ENCODE results near the gene ACD.
"Not testable (repeated sequence)": the region's sequence is repeated elsewhere in the genome, so short reads cannot be mapped to it uniquely, and the experiment has no call there.

ACD gene

DNA sequence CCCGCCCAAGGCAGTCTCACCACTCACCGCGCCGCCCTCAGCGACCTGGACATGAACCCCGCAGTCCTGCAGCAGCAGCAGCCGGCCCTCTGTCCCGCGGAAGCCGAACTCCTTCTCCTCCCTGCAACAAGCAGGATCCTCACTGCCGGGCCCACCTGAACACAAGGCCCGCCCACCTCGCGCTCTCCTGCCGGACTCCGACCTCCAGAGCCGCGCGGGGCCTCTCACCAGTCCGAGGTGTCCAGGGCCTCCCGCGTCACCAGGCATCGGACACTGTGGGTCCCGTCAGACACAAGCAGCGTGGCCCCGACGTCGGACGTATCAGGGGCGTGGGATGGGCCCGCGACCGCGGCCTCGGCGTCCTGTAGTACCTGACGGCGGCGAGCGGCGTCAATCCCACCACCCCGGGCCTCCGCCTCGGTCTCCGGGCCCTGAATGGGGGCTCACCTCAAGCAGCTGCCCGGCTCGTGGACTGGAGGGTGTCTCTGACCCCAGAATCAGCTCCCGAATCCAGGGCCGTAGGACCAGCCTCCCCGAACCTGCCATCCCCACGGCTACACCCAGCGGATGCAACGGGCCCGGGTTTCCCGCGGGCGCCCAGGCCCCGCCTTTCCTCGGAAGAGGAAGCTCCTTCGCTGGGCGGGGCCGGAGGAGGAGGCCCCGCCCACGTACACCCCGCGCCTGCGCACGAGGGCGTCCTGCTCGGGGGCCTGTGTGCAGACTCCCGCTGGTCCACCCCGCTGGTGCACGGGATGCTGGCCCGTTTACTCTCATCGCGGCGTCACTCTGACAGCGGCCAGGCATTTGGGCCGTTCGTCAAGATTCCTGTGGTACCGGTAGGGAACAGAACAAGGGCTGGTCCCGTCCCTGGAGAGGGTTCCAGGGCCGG, at the start of gene ACD:
Gene ACD, minus strand, starts transcription at position 586 of the 889 bp plus-strand sequence. Its CDS starts 40 bp downstream, at position 546.
- DNase-seq: peak; percentile 92

DNA sequence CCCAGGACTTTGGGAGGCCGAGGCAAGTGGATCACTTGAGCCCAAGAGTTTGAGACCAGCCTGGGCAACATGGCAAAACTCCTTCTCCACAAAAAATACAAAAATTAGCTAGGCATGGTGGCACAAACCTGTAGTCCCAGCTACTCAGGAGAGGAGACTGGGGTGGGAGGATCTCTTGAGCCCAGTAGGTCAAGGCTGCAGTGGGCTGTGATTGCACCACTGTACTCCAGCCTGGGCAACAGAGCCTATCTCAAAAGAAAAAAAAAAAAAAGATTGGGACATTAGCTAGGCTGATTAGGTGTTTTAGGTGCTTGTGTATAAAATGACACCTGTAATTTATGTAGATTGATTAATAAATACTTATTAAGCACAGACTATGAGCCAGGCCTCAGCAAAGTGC, 49.0 kb upstream of the ACD start:
- DNase-seq: no peak

DNA sequence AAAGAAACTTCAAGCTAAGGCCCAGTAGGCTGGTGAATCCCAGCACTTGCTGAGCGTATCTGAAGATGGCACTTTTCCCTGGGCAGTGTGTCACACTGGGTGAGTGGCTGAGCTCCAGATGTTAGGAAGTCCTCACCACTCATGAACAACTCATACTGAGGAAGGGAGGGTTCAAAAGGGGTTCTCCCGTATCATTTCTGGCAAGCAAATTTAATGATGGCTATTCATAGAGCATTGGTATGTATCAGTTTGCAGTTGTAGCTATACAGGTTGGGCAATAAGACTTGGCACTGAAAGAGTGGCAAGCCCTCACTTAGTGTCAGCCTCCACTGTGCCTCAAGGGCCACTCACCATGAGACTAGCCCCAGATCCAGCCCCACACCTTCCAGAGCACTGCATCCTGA, 48.3 kb upstream of the ACD start:
- DNase-seq: no peak

DNA sequence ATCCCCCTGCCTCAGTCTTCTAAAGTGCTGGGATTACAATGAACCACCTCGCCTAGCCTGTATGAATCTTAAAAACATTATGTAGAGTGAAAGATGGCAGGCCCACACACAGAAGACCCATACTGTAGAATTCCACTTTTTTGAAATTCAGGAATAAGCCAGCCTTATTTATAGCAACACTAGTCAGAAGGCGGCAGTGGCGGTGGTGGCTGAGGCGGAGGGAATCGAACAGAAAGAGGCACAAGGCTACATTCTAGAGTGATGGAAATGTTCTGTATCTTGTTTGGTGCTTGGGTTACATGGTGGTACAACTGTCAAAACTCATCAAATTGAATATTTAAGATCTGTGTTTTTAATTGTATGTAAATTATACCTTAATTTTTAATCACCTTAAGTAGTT, 47.7 kb upstream of the ACD start:
- DNase-seq: no peak

DNA sequence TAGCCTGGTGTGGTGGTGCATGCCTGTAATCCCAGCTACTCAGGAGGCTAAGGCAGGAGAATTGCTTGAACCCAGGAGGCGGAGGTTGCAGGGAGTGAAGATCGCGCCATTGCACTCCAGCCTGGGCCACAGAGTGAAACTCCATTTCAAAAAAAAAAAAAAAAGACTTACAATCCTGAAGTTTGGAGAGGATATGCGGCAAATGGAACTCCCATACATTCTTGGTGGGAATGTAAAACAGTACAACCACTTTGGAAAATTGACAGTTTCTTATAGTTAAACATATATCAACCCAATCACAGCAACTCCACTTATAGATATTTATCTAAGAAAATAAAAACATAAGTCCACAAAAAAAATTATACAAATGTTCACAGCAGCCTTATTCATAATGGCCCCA, 47.1 kb upstream of the ACD start:
- no peak for DNase-seq

DNA sequence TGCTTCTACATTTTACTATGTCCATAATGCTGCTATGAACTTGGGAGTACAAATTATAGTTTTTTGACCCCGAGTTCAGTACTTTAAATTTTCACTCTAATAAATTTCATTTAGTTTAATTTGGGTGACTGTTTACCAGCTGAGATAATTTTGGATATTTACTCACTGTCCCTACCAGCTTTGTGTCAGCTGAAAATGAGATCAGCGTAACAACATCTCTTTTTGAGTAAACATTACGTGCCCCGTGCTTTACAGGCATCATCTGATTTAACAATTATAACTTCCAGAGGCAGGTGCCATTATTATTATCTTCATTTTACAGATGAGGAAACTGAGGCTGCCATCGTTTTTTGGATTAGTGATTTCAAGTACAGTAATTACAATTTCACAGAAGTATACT, 44.0 kb upstream of the ACD start:
- DNase-seq: no peak

DNA sequence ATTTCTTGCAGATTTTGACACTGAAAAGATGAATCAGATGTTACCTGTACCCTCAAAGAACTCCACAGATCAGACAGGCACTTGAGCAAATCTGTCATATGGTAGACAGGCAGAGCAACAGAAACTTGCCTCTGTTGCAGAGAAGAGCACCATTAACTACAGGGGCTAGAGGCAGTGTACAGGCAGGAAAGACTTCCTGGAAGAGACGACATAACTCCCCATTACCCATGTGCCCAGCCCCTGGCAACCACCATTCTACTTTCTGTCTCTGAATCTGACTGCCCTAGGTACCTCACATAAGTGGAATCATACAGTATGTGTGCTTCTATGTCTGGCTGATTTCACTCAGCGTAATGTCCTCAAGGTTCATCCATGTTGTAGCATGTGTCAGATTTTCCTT, 43.6 kb upstream of the ACD start:
- DNase-seq: peak in 1 of 2 experiments; percentile 10

DNA sequence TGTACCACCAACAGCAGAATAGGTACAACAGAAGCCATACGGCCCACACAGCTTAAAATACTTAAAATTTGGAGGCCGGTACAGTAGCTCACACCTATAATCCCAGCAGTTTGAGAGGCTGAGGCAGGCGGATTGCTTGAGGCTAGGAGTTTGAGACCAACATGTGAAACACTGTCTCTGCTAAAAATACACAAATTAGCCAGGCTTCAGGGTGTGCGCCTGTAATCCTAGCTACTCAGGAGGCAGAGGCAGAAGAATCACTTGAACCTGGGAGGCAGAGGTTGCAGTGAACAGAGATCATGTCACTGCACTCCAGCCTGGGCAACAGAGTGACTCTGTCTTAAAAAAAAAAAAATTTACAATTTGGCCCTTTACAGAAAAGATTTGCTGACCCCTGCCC, 42.1 kb upstream of the ACD start:
- no peak for DNase-seq

DNA sequence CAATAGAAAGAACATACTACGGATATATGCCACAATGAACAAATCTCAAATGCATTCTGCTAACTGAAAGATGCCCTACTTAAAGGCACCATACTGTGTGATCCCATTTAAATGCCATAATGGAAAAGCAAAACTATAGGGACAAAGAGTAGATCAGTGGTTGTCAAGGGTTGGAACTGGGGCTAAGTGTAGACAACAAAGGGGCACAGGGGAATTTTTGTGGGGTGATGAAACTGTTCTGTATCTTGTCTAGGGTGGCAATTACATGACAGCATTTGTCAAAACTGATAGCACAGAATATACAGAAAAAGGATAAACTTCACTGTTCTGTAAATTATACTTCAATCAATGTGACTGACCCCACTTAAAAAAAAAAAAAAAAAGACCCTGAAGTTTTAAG, 41.4 kb upstream of the ACD start:
- DNase-seq: no peak

DNA sequence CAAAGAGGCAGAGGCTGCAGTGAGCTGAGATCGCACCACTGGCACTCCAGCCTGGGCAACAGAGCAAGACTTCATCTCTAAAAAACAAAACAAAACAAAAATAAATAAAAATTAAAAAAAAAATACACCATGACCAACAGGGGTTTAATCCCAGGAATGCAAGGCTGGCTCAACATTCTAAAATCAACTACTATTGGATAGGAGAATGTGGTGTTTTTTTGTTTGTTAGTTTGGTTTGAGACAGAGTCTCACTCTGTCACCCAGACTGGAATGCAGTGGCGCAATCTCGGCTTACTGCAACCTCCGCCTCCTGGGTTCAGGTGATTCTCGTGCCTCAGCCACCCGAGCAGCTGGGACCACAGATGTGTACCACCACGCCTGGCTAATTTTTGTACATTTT, 39.2 kb upstream of the ACD start:
- no peak for DNase-seq

DNA sequence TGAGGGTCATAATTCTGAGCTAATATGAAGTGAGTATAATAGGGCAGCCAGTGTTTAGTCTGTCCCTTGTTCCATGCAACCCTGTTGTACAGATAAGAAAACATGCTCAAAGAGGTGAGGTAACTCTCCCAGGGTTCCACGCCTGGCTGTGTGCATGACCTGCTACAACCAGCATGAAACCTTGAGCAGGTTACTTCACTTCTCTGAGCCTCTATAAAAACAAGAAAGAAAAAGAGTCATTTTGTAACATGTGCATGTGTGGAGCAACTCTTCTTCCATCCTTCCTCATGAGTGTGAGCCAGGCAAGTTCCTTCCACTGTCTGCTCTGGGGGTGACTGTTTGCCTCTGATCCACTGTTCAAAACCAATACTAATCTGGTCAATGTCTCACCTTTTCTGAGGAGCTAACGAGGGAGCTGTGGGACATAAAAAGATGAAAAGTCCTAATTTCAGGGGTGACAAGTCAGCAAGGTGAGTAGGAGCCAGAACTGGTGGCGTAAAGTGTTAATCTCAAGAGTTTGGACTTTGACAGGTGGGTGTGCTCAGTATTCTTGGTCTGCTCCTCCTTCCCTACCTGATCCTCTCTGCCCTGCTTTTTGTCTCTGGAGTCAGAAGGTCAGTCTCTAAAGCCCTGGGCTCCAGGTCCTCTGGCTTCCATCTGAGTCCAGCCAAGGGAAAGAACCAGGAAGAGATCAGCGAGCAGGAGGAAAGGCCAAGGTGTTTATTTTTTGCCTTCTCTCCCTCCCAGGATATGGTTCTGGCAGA, 37.5 kb upstream of the ACD start:
- no peak for DNase-seq

DNA sequence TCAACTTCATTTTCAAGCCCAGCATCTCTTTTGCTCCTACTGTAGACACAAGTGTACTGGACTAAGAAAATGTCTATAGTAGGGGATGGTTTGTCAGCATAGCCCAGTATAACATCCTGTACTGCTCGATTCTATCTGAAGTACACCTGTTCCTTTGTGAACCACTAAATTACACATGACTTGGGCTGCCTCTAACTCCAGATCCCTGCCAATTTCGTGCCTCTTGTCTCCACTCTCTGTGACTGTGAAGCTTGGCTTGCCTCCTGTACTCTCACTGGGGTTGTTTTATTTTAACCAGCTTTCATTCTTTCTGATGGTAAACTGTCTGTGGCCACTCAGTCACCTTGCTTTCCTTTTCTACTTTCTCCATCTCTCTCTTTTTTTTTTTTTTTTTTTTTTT, 34.6 kb upstream of the ACD start:
- DNase-seq: no peak

DNA sequence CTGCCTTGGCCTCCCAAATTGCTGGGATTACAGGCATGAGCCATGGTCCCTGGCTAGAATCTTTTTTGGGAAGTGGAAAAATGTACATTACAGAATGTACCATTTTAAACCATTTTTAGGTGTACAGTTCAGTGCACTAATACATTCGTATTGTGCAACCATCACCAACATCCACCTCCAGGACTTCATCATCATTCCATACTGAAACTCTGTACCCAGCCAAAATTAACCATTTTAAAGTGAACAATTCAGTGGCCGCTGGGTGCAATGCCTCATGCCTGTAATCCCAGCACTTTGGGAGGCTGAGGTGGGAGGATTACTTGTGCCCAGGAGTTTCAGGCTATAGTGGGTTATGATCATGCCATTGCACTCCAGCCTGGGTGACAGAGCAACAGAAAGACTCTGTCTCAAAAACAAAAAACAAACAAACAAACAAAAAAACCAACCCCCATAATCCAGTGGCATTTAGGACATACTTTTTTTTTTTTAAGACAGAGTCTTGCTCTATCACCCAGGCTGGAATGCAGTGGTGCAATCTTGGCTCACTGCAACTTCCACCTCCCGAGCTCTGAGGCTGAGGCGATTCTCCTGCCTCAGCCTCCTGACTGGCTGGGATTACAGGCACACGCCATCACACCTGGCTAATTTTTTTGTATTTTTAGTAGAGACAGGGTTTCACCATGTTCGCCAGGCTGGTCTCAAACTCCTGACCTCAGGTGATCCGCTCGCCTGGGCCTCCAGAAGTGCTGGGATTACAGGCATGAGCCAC, 33.6 kb upstream of the ACD start:
- DNase-seq: not testable (repeated sequence)

DNA sequence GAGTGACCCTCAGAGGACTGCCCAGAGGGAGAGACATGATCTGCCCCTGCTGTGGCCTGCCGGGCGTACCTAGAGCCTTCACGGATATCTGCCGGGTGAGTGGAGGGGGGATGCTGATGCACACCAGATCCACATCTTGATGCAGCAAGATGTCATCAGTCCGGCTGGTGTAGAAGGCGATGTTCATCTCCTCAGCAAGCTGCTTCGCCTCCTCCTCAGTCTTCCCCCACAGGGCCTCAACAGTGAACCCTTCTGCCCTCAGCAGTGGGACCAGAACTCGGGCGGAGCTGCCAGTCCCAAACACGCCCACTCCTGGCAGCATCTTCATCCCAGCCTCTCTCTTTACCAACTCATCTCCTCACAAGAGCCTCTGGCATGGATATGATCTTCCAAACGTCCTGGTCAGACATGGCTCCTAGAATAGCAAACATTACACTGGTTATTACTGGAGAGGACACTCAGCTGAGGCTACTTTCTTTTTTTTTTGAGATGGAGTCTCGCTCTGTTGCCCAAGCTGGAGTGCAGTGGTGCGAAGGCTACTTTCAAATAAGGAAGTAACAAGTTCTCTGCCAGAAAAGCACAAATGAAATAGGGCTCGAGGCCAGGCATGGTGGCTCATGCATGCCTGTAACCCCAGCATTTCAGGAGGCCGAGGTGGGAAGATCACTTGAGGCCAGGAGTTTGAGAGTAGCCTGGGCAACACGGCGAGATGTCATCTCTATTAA, 25.5 kb upstream of the ACD start:
- no peak for DNase-seq

DNA sequence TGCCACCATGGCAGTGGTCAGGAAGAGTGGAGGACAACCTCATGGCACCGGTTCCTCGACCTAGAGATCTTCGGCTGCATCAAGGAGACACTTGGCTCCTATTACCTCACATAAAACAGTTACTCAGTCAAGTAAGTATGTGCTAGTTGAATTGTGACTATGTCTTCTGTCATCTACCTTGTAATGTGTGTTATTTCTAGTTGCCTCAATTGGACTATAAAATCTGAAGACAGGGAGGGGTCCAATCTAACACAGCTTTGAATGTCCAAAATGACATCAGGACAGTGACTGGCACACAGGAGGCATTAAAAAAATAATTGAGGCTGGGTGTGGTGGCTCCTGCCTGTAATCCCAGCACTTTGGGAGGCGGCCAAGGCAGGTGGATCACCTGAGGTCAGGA, 23.7 kb upstream of the ACD start:
- DNase-seq: no peak

DNA sequence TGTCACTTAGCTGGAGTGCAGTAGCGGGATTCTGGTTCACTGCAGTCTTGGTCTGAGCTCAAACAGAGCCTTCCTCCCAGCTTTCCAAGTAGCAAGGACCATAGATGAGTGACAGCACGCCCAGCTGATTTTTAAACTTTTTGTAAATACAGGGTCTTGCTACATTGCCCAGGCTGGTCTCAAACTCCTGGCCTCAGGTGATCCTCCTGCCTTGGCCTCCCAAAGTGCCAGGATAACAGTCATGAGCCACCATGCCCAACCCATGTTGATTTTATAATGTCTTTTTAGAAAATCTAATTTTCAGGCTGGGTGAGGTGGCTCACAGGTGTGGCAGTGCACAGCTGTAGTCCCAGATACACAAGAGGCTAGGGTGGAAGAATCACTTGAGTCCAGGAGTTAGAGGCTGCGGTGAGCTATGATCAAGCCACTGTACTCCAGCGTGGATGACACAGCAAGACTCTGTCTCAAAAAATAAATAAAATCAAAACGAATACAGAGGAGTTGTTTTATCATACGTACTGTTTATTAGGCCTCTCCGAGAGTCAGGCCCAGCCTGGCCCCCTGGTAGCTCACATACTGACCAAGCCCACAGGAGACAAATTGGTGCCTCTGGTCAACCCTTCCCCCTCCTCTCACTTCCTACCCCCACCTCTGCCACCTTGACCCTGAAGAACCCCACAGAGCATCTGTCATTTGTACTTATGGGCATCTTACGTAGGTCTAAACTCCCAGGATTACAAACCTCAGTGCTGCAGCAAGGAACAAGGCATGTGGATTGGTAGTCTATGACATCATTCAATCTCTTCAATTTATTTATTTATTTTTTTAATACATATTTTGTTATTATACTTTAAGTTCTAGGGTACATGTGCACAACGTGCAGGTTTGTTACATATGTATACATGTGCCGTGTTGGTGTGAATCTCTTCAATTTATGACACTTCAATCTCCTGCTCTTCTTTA, 20.2 kb upstream of the ACD start:
- DNase-seq: no peak

DNA sequence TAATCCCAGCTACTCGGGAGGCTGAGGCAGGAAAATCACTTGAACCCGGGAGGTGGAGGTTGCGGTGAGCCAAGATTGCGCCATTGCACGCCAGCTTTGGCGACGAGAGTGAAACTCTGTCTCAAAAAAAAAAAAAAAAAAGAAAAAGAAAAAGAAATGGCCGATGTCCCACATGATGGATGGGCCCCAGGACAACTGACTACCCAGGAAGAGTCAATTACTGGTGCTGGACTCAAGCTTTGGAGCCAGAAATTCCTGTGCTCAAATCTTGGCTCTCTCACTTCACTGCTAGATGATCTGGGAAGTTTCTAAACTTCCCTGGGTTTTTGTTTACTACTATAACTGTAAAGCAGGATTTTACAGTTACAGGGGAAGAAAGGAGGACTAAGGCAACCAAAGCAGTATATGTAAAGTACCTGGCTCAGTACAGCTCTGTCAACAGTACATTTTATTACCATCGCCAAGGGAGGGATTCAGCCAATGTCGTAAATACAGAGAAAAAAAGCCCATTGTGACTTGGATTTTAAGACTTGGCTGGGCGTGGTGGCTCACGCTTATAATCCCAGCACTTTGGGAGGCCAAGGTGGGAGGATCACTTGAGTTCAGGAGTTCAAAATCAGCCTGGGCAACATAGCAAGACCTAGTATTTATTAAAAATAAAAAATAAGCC, 18.4 kb upstream of the ACD start:
- no peak for DNase-seq

DNA sequence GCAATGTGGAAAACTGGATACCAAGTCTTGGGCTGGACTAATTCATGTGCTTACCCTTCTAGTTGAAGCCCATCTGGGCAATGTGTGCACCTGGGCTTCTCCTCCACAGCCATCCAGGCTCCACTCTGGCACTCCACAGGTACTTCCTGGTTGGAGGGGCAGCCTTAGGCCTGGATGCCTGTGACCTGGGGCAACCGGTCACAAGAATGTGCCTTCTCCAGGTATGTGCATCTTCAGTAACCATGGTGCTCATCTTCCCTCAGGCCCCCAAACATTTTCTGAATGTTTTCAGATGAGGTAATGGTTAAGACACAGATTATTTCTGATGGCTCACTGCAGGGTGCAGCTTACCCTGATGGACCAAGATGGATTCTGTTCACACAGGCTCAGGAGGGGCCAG, 17.7 kb upstream of the ACD start:
- no peak for DNase-seq

DNA sequence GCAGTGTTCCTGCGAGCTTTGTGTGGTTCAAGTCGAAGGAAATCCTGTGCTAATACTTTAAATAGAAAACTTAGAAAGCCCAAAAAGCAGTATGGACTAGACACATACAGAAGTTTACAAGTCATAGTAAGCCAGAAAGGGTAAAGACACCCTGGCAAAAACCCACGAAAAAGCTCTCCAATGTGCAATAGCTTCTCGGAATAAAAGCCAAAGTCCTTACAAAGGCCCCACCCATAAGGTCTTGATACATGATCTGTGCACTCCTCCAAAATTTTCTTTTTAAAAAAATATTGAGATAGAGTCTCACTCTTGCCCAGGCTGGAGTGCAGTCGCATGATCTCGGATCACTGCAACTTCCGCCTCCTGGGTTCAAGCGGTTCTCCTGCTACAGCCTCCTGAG, 16.9 kb upstream of the ACD start:
- no peak for DNase-seq

DNA sequence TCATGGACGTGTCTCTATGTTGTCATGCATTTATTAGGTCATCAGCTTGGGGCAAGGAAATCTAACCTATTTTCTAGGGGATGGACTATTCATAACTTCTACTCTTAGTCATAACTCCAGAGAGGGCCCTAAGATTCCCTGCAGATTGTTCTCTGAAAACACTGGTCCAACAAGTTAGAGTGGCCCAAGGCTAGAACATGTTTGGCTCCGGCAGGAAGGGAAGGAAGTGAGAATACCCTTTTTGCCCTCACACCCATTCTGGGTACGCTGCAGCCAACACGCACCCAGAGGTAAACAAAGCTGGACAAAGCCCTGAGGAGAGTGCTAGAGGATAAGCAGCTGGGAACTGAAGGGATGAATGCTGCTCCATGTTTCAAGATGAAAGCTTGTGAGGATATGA, 16.5 kb upstream of the ACD start:
- no peak for DNase-seq

DNA sequence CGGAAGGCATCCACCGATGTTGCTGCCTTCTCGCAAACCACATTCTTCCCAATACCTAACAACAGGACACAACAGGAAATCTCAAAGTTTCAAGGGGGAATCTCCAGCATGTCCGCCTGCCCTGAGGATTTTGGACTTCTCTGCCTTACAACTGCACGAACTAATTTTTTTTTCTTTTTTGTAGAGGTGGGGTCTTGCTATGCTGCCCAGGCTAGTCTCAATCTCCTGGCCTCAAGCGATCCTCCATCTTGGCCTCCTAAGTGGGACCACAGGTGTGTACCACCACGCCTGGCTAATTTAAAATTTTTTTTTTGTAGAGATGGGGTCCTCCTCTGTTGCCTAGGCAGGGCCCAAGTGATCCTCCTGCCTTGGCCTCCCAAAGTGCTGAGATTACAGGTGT, 15.9 kb upstream of the ACD start:
- no peak for DNase-seq
